Measurements from ENCODE around the gene DENND5A. TPM values are rescaled to one million over a fixed set of nuclear protein-coding genes. Genes with fewer than 3 reads are reported as not detected.

The DENND5A gene
- total and polyA plus RNA-seq, 10 donors = 20.8 to 157 (median 110) TPM

DNA sequence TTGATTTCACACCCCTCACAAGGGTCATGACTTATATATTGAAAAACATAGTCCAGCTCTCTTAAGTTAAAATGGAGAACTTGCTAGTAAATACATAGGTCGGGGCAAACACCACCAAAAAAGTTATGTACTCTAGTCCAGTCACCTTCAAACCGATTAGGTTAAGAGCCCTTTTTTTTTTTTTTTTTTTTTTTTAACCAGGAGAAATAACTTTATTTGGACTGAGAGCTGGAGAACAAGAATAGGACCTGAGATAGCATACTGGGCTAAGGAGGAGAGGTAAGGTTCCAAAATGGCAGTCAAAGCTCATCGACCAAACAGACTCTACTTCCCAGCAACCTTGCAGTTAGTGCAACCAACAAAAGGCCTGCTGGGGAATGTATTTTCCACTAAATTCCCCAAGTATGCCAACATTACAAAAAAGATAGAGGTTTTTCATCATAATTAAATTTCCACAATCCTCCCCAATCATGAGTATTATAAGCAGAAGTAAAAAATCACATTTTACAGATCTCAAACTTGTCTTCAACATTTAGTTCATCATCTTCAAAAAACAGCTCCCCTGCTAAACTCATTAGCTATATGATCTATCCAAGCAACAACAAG, 45.4 kb upstream of the DENND5A start:
- no peak for DNase-seq
- Histone ChIP-seq H3K27ac (no peak overlapping the region), H3K4me3 (no peak overlapping the region), H3K4me1 (peaks cover 9 to 40% (median 28%) of the 10 kb centered on the region in 6 donors), H3K27me3 (replicated peaks in 1 of 7) (no peaks in the 10 kb centered on the region), H3K36me3 (no peaks in the 10 kb centered on the region), H3K9me3 (no peaks in the 10 kb centered on the region)
- intact Hi-C loops (cut with DNase I; ENCODE audit: low total_unique reads) = loop anchor here (10.0 kb wide), 1 partner anchor 54 kb away; no protein-coding TSS in a partner anchor
- 88 to 96% (median 94%) methylated on average over 3 of the region's 3 CpGs for WGBS, 5 donors
- TF ChIP-seq POLR2A (IDR thresholded peaks at IDR 0.05) = no peak
- TF ChIP-seq CTCF (IDR thresholded peaks at IDR 0.05 in 8 of 11, conservative IDR thresholded peaks at IDR 0.05 in 3 of 11) = no peak
- no peak for TF ChIP-seq POLR2AphosphoS5 (IDR thresholded peaks at IDR 0.05)

DNA sequence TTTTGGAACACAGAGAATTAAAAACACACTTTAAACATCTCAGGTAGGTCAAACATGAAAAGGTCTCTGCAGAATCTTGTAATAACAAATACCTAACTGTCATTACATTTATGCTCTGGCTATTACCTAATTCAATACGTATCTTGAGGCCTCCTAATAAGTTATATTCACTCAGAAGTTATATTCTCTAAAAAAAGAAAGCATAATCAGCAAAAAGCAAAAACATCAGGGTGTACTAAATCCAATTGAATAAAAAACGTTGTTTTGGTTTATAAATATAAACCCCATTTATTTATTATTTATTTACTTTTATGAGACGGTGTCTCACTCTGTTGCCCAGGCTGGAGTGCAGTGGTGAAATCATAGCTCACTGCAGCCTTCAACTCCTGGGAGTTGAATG, 39.0 kb upstream of the DENND5A start:
- intact Hi-C loops (cut with DNase I; ENCODE audit: low total_unique reads) = no loop called here
- H3K36me3 ChIP-seq = peaks cover 0 to 10% (median 2%) of the 10 kb centered on the region in 6 donors
- WGBS, 5 donors = 90 to 93% (median 92%) methylated on average over 3 of the region's 3 CpGs

DNA sequence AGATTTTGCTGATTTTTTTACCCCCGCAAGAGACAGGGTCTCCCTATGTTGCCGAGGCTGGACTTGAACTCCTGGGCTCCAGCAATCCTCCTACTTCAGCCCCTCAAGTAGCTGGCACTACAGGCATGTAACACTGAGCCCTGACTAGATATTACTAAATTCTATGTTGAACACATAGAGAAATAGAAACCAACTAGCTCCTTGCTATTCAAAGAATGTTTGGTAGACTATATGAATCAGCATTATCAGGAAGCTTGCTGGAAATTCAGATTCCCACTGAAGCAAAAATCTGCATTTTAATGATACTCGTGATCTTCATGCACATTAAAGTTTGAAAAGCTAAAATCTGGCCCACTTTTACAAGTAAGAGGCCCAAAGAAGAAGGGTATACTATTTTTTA, 37.3 kb upstream of the DENND5A start:
- Histone ChIP-seq H3K36me3 (peaks cover 0 to 25% (median 11%) of the 10 kb centered on the region in 6 donors), H3K4me1 (peaks cover 0 to 11% (median 0%) of the 10 kb centered on the region in 6 donors), H3K4me3 (no peak overlapping the region), H3K27ac (no peak overlapping the region), H3K27me3 (replicated peaks in 1 of 7) (no peaks in the 10 kb centered on the region), H3K9me3 (no peaks in the 10 kb centered on the region)
- intact Hi-C loops (cut with DNase I; ENCODE audit: low total_unique reads) = no loop called here
- TF ChIP-seq CTCF (IDR thresholded peaks at IDR 0.05 in 8 of 11, conservative IDR thresholded peaks at IDR 0.05 in 3 of 11) (no peak), POLR2AphosphoS5 (IDR thresholded peaks at IDR 0.05) (no peak), POLR2A (IDR thresholded peaks at IDR 0.05) (no peak)
- no peak for DNase-seq
- 88 to 94% (median 89%) methylated on average over 3 of the region's 3 CpGs; no CpG with 5 or more reads in 1 of the 5 donors for WGBS, 5 donors

More for the DNA sequence above, 39.0 kb upstream of the DENND5A start:
- TF ChIP-seq POLR2AphosphoS5 (IDR thresholded peaks at IDR 0.05) = no peak
- TF ChIP-seq CTCF (IDR thresholded peaks at IDR 0.05 in 8 of 11, conservative IDR thresholded peaks at IDR 0.05 in 3 of 11) = no peak
- no peak for TF ChIP-seq POLR2A (IDR thresholded peaks at IDR 0.05)
- no peak for DNase-seq
- H3K9me3 ChIP-seq = no peaks in the 10 kb centered on the region
- H3K27me3 ChIP-seq (replicated peaks in 1 of 7) = no peaks in the 10 kb centered on the region
- peaks cover 0 to 11% (median 0%) of the 10 kb centered on the region in 6 donors for H3K4me1 ChIP-seq
- no peak overlapping the region for H3K4me3 ChIP-seq
- H3K27ac ChIP-seq = no peak overlapping the region

GRCh38 chr11:9301720-9302119, 36.6 kb upstream of the DENND5A start:
- no peak overlapping the region for H3K4me3 ChIP-seq
- no peaks in the 10 kb centered on the region for H3K9me3 ChIP-seq
- peak overlapping the region in 3 of 8 donors; percentile 5 to 36 (median 31) for H3K27ac ChIP-seq
- H3K27me3 ChIP-seq (replicated peaks in 1 of 7) = no peaks in the 10 kb centered on the region
- peaks cover 0 to 11% (median 0%) of the 10 kb centered on the region in 6 donors for H3K4me1 ChIP-seq
- H3K36me3 ChIP-seq = peaks cover 0 to 32% (median 15%) of the 10 kb centered on the region in 6 donors
- intact Hi-C loops (cut with DNase I; ENCODE audit: low total_unique reads) = no loop called here
- DNase-seq = no peak
- TF ChIP-seq CTCF (IDR thresholded peaks at IDR 0.05 in 8 of 11, conservative IDR thresholded peaks at IDR 0.05 in 3 of 11) (no peak), POLR2A (IDR thresholded peaks at IDR 0.05) (no peak), POLR2AphosphoS5 (IDR thresholded peaks at IDR 0.05) (no peak)
- 60 to 85% (median 72%) methylated on average over 10 of the region's 10 CpGs for WGBS, 5 donors
